Activated CD4-positive, CD25-positive, alpha-beta regulatory T cell (primary cell): Measurements from ENCODE around the gene CCDC149.

ENCODE experiments used
- DNase-seq, 4 experiments: peaks; one replicate each; lab custom pipeline; 2025; lab: John Stamatoyannopoulos, UW

Gene CCDC149

DNA sequence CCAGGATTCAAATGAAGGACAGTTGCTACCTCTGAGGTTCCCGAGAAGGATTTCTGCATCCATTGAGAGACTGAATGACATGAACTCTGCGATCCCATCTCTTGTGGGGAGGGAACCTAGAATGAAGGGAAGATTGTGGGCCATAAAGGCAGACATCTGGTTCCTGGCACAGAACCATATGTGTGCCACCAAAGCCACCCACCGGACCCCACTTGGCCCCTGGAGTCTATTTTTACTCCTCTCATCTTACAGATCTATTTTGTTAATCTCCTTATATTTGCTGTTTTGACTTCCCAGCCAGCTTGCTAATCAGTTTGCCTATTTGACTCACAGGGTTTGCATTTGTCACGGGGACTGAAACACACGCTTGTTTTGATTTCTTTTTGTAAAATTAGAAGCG, 110.2 kb downstream of the CCDC149 start:
- DNase-seq = no peak

DNA sequence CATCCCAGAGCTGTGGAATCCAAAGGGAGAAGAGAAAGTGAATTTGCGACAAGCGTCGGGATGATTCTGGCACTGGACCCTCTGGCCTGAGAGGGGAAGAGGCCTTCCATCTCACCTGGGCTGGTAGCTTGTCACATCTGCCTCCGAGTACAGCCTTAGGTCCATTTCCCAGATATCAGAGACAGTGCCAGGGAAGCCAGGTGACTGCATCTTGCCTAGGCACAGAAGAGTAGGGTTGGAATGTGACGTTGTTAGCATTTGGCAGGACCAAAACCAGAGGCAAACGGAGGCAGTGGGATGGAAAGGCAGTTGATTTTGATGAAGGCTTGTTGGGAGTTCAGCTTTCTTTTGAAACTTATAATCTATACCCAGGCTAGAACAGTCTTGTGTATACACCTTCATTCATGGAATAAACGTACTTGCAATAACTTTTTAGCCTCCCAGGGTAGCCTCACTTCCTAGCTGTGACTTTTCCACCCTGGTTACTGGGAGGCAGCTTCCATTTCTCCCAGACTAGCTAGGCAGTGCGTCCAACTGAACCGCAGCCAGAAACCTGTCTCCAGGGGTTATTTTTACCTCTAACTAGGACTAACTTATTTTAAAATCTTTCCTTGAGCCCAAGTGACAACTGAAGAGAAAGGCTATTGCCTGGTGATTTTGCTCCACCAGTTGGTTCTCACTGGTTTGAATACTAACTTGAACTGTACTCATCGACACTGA, 111.5 kb downstream of the CCDC149 start:
- DNase-seq = no peak

DNA sequence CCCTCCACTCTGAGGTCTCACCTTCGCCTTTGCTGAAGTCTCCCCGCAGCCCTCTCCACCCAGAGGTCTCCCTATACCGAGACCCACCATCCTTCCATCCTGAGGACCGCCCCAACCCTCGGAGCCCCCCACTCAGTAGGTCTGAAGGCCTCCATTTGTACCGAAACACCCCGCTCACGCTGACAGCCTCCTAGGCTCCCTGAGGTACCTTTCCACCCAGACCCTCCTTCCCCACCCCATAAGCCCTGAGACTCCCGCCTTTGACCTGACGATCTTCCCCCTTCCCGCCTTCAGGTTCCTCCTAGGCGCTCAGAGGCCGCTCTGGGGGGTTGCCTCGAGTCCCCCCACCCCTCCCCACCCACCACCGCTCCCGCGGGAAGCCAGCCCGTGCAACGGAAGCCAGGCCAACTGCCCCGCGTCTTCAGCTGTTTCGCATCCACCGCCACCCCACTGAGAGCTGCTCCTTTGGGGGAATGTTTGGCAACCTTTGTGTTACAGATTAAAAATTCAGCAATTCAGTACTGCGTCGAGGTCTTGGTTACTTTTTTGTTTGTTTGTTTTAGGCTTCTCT, 112.4 kb downstream of the CCDC149 start:
- DNase-seq = no peak

DNA sequence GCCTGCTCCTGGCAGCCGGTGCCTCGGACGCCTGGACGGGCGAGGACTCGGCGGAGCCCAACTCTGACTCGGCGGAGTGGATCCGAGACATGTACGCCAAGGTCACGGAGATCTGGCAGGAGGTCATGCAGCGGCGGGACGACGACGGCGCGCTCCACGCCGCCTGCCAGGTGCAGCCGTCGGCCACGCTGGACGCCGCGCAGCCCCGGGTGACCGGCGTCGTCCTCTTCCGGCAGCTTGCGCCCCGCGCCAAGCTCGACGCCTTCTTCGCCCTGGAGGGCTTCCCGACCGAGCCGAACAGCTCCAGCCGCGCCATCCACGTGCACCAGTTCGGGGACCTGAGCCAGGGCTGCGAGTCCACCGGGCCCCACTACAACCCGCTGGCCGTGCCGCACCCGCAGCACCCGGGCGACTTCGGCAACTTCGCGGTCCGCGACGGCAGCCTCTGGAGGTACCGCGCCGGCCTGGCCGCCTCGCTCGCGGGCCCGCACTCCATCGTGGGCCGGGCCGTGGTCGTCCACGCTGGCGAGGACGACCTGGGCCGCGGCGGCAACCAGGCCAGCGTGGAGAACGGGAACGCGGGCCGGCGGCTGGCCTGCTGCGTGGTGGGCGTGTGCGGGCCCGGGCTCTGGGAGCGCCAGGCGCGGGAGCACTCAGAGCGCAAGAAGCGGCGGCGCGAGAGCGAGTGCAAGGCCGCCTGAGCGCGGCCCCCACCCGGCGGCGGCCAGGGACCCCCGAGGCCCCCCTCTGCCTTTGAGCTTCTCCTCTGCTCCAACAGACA, 113.1 kb downstream of the CCDC149 start:
- peak in 1 of 4 experiments; percentile 0 for DNase-seq

DNA sequence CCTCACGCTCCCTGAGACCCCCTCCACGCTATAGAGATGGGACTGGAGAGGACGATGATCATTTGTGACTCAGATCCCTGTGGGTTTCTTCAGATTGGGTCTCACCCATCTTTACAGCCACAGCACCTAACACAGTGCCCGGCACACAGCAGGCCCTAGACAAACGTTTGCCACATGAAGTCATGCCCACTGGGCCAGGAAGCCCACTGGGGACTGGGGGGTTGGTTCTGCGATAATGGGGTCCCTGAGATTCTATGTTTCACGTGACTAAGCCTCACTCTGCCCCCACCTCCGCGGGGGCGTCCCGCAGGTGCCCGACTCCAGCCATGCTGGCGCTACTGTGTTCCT, 113.7 kb downstream of the CCDC149 start:
- no peak for DNase-seq

DNA sequence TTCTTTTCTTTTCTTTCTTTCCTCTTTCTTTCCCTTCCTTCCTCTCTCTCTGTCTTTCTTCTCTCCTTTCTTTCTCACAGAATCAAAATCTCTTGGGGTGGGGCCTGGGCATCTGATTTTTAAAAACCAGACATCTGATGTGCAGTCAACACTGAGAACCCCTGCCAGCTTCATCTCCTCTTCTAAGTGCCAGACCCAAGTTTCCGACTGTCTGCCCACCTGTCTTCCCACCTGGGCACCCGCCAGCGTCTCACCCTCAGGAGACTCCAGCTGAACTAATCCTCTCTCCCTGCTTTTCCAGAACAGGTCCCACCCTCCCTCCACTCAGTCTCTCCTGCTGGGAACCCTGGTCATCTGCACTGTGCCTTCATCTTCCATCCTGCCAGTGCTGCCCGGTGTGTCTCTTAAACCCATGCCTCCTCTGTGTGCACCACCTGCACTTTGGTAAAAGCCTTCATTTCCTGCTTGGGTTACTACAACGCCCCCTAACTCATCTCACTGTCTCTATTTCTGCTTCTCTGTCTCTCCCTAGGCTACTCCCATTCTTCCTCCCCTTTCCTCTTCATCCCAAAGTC, 114.7 kb downstream of the CCDC149 start:
- DNase-seq = no peak

DNA sequence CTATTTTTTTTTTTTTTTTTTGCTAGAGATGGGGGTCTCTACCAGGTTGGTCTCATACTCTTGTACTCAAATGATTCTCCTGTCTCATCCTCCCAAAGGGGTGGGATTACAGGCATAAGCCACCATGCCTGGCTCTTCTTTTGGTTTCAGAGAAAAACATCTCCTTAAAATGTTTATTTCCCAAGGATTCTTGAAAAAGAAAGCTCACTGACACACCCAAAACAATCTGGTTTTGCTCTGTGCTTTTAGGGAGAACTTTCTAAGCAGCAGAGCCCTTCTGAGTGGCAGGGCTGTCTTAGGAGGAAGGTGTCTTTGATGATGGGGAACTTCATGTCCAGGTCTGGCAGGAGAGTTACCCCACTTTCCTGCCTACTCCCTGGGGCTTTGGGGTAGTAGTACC, 116.2 kb downstream of the CCDC149 start:
- DNase-seq = no peak

DNA sequence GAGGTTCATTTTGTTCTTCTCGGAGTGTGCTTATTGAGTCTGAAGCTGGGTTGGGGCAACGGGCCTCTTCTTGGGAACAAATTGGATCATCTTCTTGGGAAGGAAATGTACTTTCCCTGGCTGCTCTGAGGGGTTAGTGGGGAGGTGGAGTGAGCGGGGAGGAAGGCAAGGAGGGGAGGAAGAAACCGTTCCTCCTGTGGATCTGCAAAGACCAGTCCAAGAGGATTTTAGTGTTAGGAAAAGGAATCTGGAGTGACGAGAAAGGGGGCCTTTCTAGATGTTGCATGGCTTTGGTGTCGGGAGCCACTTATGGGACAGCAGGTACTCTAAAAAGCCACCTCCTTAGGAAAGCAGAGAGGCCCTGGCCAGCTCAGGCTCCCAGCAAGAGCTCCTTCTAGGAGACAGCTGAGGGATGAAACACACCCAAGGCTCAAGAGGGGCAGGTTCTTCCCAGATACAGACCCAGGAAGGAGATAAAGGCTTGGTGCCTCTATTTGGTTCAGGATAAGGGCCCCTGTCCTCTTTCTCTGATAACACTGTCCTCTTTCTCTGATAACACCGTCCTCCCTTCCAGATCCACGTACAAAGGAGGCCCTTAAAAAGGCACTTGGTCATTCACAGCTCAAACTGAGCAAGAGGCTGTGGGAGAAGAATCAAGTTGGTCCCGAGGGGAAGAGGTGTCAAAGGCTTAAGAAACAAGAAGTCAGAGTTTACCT, 117.0 kb downstream of the CCDC149 start:
- DNase-seq = no peak

DNA sequence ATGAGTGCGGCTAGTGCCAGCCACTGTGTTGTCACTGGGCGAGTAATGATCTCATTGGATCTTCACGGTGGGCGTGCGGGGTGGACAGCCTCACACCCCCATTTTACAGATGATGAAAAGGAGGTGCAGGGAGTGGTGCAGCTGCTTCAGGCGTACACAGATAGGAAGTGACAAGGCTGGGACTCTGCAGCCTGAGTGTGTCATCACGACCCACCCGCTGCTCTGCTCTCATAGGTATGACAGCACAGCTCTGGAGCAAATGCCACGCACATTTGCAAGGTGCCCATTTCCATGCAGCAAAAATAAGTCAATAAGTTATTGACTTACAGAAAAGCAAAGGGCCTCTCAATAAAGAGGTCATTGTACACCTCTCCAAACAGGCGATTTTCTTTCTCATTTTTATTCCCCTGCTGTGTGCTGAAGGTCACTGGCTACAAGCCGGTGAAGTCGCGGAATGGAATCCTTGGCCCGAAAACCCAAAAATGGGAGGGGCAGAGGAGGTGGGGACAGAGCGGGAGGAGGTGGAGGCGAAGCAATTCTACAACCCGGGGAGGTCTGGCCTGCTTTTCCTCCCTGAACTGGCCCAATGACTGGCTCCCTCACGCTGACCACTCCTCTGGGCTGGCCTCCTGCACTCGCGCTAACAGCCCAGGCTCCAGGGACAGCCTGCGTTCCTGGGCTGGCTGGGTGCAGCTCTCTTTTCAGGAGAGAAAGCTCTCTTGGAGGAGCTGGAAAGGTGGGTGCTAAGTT, 117.8 kb downstream of the CCDC149 start, which contains the start of gene SOD3:
Gene SOD3, plus strand, starts transcription at position 658 of the 750 bp plus-strand sequence. CDS start 3,949 bp downstream, outside the sequence.
- no peak for DNase-seq

DNA sequence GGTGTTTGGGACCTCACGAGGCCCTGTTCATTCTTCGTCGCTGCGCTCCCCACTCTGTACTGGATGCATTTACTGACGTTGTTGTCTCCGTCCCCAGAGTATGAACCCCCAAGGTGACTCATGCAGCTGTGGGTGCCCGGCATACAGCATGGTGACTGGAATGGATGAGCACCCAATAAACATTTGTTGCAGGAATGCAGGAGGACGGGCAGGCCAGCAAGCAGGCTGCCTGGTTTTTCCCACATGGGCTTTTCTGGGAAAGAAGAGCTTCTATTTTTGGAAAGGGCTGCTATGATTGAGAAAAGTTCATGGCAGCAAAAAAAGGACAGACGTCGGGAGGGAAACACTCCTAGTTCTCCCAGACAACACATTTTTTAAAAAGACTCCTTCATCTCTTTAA, 118.4 kb downstream of the CCDC149 start:
- DNase-seq = no peak

DNA sequence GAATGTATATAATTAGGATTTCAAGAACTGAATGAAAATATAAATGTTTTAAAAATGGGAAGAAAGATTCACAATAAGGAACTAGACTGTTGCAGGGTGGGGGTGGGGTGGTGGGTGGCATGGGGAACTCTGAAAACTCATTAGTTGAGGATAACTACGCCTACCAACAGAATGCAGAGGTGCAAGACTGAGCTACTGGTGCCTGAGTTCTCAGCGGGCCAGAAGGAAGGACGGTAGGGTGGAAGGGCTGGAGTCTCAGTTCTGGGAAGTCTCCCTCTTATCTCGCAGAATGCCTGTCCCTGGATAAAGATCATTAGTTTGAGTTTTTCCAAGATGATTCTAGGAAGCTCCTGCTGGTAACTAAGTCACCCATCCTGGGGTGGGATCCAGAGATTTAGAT, 118.8 kb downstream of the CCDC149 start:
- no peak for DNase-seq

DNA sequence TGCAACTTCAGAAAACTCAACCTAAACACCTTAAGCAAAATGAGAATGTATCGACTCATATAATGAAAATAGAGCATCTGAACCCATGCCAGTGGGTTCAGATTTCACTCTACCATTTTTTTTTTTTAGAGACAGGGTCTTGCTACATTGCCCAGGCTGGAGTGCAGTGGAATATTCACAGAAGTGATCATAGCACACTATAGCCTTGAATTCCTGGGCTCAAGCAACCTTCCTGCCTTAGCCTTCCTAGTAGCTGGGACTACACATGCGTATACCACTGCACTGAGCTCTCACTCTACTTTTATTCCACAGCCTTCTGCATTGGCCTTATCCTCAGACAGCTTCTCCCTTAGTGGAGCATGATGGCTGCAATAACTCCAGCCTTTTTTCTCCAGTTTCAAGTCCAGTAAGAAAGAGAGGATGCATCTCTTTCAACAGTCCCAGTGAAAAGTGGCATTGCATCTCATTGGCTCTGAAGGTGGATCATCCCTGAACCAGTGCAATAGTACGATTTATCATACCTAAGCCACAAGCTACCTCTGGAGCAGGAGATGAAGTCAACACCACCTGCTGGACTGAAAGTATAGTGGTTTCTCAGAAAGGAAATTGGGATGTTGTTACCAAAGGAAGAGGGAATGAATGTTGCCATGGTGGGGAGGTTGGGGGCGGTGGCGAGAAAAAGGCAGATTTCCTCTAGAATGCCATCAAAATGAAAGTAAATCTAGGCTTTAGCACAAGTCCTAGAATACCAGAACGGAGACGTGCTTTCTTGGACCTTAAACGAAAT, 119.4 kb downstream of the CCDC149 start:
- no peak for DNase-seq

DNA sequence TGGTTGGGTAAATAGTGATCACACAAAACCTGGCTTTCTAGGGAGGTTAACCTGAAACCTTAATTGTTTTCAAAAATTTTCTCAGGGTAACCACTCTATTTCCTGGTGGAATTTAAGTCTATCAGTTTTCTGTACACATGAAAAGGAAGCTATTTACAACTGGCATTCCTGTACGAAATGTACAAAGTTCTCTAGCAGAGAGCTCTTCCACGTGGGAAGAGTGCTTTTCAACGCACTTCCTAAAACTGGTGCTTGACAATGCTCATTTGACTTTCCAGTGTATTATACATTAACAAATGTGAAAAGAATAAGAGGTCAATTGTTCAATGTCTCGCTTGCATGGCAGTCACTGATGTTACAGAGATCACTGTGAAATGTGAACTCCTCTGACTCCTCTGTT, 120.3 kb downstream of the CCDC149 start:
- no peak for DNase-seq

DNA sequence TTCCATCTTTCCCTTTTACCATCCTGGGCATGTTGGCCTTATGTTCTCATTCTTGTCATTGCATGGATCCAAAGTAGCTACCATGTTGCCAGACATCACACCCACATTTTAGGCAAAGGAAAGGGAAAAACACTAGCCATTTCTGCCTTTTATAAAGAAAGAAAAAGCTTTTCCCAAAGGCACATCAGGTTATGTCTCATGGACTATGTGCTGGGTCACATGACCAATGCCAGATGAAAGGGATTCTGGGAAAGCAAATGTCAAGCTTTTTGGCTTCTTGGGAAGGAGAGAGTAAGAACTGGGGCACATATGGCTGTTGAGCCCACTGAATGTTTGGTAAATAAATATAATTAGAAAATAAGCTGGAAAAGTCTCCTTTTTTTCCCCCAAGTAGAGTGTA, 121.8 kb downstream of the CCDC149 start:
- DNase-seq = no peak

DNA sequence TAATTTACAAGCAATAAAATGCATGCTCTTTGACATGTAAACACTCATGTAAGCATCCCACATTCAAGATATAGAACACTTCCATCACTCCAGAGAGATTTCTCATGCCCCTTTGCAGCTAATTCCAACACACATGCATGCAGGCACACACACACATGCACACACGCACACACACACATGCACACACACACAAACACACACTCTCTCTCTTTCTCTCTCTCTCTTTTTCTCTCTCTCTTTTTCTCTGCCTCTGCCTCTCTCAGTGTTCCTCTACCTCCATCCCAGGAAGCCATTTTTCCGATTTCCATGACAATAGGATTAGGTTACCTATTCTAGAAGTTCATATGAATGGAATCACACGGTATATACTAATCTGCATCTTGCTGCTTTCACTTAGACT, 129.3 kb downstream of the CCDC149 start:
- no peak for DNase-seq

DNA sequence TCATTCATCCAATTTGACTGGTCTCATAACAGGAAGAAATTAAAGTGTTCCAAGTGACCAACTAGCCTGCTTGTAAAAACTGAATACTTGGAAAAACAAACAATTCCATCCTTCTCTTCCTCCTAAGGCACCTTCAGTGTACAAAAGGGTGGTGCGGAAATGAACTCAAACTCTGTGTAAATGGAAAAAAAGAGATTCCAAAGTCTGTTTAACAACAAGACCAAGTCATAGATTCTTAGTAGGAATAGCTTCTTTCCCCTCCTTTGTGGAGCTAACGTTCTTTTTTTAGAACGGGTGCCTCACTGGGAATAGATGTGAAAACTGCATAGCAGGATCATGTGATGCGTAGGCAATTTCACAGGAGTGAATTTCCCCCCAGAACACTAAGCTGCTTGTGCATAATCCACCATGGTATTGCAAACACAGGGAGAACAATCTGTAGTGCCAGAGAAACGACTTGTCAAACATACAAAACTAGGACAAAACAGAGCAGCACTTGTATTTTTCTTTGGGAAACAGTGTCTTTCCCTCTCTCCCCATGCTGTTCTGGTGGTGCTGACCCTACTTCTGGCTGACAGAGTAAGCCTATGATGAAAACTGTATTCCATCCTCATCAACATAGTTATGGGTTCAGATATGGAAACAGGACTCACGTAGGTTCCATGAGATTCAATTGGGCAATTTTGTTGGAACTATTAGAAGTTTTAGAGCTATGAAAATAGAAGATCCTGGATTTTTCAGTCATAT, 130.7 kb downstream of the CCDC149 start:
- DNase-seq = no peak

DNA sequence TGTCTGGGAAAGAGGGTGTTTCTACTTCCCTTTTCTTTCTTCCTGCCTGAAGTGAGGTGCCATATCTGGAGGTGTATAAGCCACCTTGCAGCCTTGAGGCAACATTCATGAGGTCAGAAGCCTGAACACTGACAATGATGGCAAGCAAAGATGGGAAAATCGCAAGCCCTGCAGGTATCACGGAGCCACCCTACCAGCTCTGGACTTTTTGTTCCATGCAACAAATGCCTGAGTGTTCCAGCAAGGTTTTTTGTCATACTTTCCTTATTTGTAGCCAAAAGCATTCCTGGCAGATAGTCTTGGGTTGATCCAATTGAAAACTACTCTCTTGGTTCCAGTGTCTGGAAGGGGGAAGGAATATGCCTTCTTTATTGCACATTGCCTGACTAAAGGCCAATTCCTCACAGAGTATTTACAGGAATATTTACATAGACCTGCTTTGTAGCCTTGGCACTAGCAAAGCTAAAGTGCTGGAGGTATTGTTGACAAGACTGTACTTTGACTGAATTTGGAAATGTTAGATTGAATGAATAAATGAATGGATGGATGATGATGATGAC, 131.8 kb downstream of the CCDC149 start:
- no peak for DNase-seq

DNA sequence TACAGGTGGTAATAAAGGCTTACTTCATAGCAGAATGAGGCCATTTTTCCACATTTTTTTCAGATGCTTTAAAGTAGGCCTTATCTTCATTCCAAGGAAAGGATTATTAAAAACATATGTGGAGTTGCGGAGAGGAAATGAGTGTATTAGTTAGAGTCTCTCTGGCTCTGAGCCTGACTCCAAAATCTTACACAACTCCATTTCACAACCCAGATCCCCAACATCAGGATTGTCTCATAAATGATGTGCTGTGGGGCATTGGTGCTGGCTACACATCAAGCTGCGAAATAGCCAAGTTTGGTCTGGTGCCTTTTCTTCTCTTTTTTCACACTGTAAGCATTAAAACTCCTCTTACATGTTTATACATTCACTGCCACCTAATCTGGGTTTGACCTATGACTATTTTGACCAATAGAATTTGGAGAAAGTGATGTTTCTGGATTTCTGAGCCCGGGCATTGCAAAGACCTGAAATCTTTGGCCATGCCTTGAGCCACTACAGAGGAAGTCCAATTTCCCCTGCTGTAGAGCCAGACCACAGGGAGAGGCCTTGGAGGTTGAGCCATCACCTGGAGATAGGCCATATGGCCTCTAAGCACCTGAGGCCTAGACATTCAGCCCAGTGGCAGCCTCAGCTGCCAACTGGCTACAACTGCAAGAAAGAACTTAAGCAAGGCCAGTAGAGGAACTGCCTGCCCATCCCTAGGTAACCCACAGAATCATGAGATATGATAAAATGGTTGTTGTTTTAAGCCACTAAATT, 134.2 kb downstream of the CCDC149 start:
- no peak for DNase-seq
